Stimulated activated naive B cell treated with anti-CD40 and anti-IgM and Interleukin-4, amounts not matched to agents 10 μg/mL and 1 μg/mL and 100 μg/mL, for 72 hours (primary cell): ENCODE data around the gene CREBBP.

Experiments
- ATAC-seq, 2 donors: fragments of 150-1000 bp; cut with Tn5 transposase; replicated peaks; 2 replicates each; pipeline ENCODE4 v1.10.0; 2021; ENCODE audit warnings: moderate library complexity in 1 of 2
- DNase-seq: peaks from one replicate; pipeline ENCODE4 v3.0.0; 2021
- H3K27ac Mint-ChIP-seq: one replicate; pipeline ENCODE4 v1.8.0; 2022; ENCODE audit warnings: mild to moderate bottlenecking, mixed read lengths
- H3K27me3 Mint-ChIP-seq, 2 donors: one replicate each; pipeline ENCODE4 v1.8.0; 2022; ENCODE audit warnings: mixed read lengths in 2 of 2
- H3K36me3 Mint-ChIP-seq, 2 donors: one replicate each; pipeline ENCODE4 v1.8.0; 2022; ENCODE audit warnings: mixed read lengths in 2 of 2, mild to moderate bottlenecking in 1 of 2
- H3K4me1 Mint-ChIP-seq, 2 donors: one replicate each; pipeline ENCODE4 v1.8.0; 2022; ENCODE audit warnings: mixed read lengths in 2 of 2, mild to moderate bottlenecking in 1 of 2
- H3K4me3 Mint-ChIP-seq, 2 donors: one replicate each; pipeline ENCODE4 v1.8.0; 2022; ENCODE audit warnings: mild to moderate bottlenecking in 2 of 2, mixed read lengths in 2 of 2, moderate library complexity in 1 of 2
- H3K9me3 Mint-ChIP-seq, 2 donors: one replicate each; pipeline ENCODE4 v1.8.0; 2022; ENCODE audit warnings: mixed read lengths in 2 of 2, mild to moderate bottlenecking in 1 of 2

The CREBBP gene

DNA sequence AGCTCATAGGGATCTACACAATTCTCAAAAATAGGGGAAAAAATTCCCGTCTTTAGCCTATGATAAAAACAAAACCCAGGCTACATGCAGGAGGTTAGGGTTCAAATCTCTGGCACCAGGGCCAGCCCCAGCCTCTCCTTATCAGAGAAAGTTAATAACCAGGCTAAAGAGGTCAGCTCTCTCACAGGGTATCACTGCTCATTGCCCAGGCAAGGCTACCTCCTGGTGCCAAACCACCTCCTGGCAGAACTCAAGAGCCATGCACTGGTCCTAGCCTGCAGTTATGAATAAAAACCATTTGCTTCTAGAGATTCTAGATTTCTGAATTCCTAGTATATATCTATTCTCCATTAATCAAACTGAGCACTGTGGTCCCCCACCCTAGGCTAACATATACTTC lies 65.8 kb downstream of the CREBBP start:
- peaks cover 33% of the 10 kb centered on the region in 2 donors for H3K36me3 Mint-ChIP-seq
- no peak overlapping the region for H3K4me3 Mint-ChIP-seq
- H3K9me3 Mint-ChIP-seq: peaks cover 0 to 3% of the 10 kb centered on the region in 2 donors
- peak overlapping the region; percentile 51 for H3K27ac Mint-ChIP-seq
- DNase-seq (no peak), ATAC-seq (no peak)
- H3K27me3 Mint-ChIP-seq: no peaks in the 10 kb centered on the region
- H3K4me1 Mint-ChIP-seq: peaks cover 55 to 58% of the 10 kb centered on the region in 2 donors

DNA sequence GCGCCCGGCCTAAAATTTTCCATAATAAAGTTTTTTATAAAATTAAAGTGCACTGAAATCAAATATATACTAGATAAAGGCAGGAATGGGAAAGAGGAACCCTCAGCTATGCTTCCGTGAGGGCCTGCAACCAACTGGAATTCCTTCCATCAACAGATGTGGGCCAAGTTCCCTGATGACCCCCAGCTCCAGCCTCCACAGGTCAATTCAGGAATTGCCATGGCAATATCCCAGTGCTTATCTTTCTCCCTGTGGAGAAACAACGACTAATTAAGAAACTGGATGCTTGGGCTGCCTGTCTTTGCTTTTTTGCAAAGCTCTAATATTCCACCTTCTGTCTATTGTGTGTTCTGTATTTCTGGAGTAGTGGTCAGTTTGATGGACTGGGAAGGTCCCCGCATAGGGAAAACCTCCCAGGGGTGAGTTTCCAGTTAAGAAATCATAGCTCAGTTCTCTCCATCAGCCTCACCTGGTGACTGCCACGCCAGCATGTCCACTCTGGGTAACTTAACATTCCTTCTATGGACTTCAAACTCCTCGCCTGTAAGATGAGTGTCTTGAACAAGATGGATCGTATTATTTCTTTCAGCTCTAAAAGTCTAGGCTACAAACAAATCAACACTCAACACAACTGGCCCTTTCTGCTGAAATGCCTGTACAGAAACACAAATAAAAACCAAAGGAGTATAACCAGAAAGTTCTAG lies 67.9 kb downstream of the CREBBP start:
- Mint-ChIP-seq H3K27ac (peak overlapping the region; percentile 69), H3K9me3 (no peaks in the 10 kb centered on the region), H3K36me3 (peaks cover 33 to 41% of the 10 kb centered on the region in 2 donors), H3K4me1 (peaks cover 50 to 52% of the 10 kb centered on the region in 2 donors), H3K4me3 (no peak overlapping the region), H3K27me3 (no peaks in the 10 kb centered on the region)
- no peak for DNase-seq
- ATAC-seq: no peak

DNA sequence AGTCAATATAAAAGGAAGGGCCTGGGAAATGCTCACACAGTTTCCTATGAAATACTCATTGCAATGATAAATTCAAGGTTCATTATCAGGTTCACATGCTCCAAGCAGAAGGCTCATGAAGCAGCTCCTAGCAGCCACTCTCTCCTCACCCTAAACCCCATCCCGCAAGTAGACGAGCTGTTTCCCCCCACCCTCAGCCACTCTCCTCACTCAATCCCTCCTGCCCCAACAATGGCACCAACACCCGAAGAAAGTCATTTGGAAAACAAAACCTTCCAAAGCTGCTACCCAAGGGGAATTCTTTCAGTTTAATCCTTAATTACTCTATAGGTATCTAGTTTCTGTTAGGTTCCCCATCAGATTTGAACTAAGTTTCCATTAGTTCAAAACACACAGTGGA lies 69.7 kb downstream of the CREBBP start:
- Mint-ChIP-seq H3K4me1 (peaks cover 45 to 52% of the 10 kb centered on the region in 2 donors), H3K4me3 (no peak overlapping the region), H3K27me3 (no peaks in the 10 kb centered on the region), H3K36me3 (peaks cover 37 to 53% of the 10 kb centered on the region in 2 donors), H3K9me3 (no peaks in the 10 kb centered on the region), H3K27ac (peak overlapping the region; percentile 72)
- ATAC-seq (no peak), DNase-seq (no peak)

GRCh38 chr16:3810198-3810664 lies 70.3 kb downstream of the CREBBP start:
- ATAC-seq (no peak), DNase-seq (no peak)
- no peaks in the 10 kb centered on the region for H3K27me3 Mint-ChIP-seq
- peaks cover 51 to 56% of the 10 kb centered on the region in 2 donors for H3K4me1 Mint-ChIP-seq
- peaks cover 42 to 55% of the 10 kb centered on the region in 2 donors for H3K36me3 Mint-ChIP-seq
- no peak overlapping the region for H3K4me3 Mint-ChIP-seq
- H3K27ac Mint-ChIP-seq: peak overlapping the region; percentile 25
- no peaks in the 10 kb centered on the region for H3K9me3 Mint-ChIP-seq

GRCh38 chr16:3808308-3809063 lies 72.0 kb downstream of the CREBBP start:
- no peaks in the 10 kb centered on the region for H3K9me3 Mint-ChIP-seq
- ATAC-seq (no peak), DNase-seq (no peak)
- peaks cover 55 to 66% of the 10 kb centered on the region in 2 donors for H3K4me1 Mint-ChIP-seq
- H3K27ac Mint-ChIP-seq: peak overlapping the region; percentile 85
- H3K36me3 Mint-ChIP-seq: peaks cover 39 to 60% of the 10 kb centered on the region in 2 donors
- no peaks in the 10 kb centered on the region for H3K27me3 Mint-ChIP-seq
- H3K4me3 Mint-ChIP-seq: no peak overlapping the region

DNA sequence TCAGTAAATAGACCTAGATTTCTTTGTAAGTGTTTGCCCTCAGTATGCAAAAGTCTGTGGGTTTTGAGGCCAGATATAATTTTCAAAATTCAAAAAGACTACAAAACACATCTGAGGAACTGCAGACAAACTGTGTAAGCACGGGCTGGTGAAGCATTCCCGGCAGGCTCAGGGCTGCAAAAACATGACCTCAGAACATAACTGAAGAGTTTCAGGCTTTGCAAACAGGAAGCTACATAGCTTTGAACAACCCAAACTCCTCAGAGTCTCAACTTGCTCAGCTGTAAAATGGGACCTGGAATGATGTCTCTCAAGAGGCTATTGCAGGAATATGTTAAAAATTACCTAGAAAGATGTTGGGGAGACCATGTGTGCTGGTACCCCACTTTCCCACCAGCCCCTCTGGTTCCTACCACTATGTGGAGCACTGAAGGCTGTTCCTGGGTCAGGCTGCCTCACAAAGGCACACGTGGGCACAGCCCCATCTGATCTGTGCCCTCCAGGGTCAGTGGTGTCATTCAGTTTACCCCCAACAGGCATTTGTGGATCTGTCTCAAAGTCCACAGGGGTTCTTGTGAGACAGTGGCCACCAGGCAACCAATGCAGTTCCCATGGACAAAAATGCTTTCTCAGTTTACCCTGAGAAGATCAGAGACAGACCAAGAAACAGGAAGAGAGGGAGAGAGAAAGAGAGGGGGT lies 72.9 kb downstream of the CREBBP start:
- peaks cover 51 to 63% of the 10 kb centered on the region in 2 donors for H3K4me1 Mint-ChIP-seq
- no peaks in the 10 kb centered on the region for H3K9me3 Mint-ChIP-seq
- ATAC-seq (peak; percentile 57 to 69), DNase-seq (no peak)
- no peak overlapping the region for H3K4me3 Mint-ChIP-seq
- no peaks in the 10 kb centered on the region for H3K27me3 Mint-ChIP-seq
- peak overlapping the region; percentile 85 for H3K27ac Mint-ChIP-seq
- peaks cover 38 to 56% of the 10 kb centered on the region in 2 donors for H3K36me3 Mint-ChIP-seq

GRCh38 chr16:3804426-3805016 lies 76.0 kb downstream of the CREBBP start:
- no peak for DNase-seq
- peaks cover 60 to 89% of the 10 kb centered on the region in 2 donors for H3K4me1 Mint-ChIP-seq
- no peak for ATAC-seq
- H3K9me3 Mint-ChIP-seq: no peaks in the 10 kb centered on the region
- H3K27me3 Mint-ChIP-seq: no peaks in the 10 kb centered on the region
- peak overlapping the region; percentile 49 for H3K27ac Mint-ChIP-seq
- H3K36me3 Mint-ChIP-seq: peaks cover 40 to 69% of the 10 kb centered on the region in 2 donors
- no peak overlapping the region for H3K4me3 Mint-ChIP-seq

DNA sequence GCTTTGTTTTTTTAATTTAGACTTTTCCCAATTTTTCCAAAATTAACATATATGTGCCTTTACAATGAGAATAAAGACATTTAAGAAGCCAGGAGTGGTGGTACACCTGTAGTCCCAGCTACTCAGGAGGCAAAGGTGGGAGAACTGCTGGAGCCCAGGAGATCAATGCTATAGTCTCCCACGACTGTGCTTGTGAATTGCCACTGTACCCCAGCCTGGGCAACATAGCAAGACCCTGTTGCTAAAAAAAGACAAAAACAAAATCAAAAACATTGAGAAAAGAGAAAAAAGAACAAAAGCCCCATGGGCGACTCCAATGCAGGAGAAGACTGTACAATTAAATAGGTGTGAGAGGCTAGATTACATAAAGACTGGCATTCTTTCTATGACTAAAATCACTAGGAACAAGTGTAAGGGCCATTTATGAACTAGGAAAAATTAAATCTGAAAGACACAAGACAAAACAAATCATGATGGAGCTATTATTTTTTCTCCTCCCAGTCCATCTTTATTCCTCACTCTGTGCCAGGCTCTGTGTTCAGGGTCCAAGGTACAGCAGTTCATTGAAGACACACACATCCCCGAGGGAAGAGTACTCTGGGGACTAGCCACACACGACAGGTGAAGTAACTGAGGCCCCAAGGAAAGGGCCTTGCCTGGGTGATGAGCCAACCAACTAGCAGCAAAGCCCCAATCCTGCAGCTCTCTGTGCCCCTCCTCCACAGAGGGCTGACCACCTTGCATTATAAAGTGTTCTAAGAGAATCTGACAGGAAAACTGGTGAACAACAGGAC lies 79.8 kb downstream of the CREBBP start:
- H3K4me3 Mint-ChIP-seq: no peak overlapping the region
- H3K9me3 Mint-ChIP-seq: no peaks in the 10 kb centered on the region
- H3K27ac Mint-ChIP-seq: peak overlapping the region; percentile 56
- H3K4me1 Mint-ChIP-seq: peaks cover 45 to 86% of the 10 kb centered on the region in 2 donors
- DNase-seq (no peak), ATAC-seq (no peak)
- H3K27me3 Mint-ChIP-seq: no peaks in the 10 kb centered on the region
- H3K36me3 Mint-ChIP-seq: peaks cover 21 to 42% of the 10 kb centered on the region in 2 donors

GRCh38 chr16:3800019-3800418 lies 80.5 kb downstream of the CREBBP start:
- H3K36me3 Mint-ChIP-seq: peaks cover 15 to 38% of the 10 kb centered on the region in 2 donors
- peaks cover 38 to 84% of the 10 kb centered on the region in 2 donors for H3K4me1 Mint-ChIP-seq
- DNase-seq (no peak), ATAC-seq (no peak)
- no peaks in the 10 kb centered on the region for H3K9me3 Mint-ChIP-seq
- no peak overlapping the region for H3K4me3 Mint-ChIP-seq
- H3K27ac Mint-ChIP-seq: peak overlapping the region; percentile 16
- H3K27me3 Mint-ChIP-seq: no peaks in the 10 kb centered on the region

DNA sequence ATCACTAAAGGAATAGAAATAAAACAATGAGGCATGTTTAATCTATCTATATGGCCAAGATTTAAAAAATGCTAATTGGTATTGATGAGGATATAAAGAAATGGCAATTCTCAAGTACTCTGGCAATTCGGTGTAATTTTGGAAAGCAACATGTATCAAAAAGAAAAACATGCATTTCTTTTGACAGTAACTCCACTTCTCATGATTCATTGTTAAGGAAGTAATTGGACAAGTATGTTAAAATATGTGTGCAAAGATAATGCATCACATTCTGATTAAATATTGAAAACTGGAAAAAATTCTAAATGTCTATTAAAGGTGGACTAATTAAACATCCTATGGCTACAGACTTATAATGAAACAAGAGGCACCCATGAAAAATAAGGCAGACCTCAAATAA lies 81.2 kb downstream of the CREBBP start:
- peak overlapping the region in 1 of 2 donors; percentile 41 for H3K4me3 Mint-ChIP-seq
- H3K27ac Mint-ChIP-seq: peak overlapping the region; percentile 69
- peaks cover 35 to 84% of the 10 kb centered on the region in 2 donors for H3K4me1 Mint-ChIP-seq
- H3K9me3 Mint-ChIP-seq: no peaks in the 10 kb centered on the region
- no peak for ATAC-seq
- no peak for DNase-seq
- peaks cover 15 to 38% of the 10 kb centered on the region in 2 donors for H3K36me3 Mint-ChIP-seq
- no peaks in the 10 kb centered on the region for H3K27me3 Mint-ChIP-seq

- Mint-ChIP-seq H3K4me3 (peak overlapping the region; percentile 41 to 71), H3K27me3 (no peaks in the 10 kb centered on the region), H3K36me3 (peaks cover 15 to 34% of the 10 kb centered on the region in 2 donors), H3K9me3 (no peaks in the 10 kb centered on the region), H3K4me1 (peaks cover 31 to 80% of the 10 kb centered on the region in 2 donors), H3K27ac (peak overlapping the region; percentile 69)
- ATAC-seq (peak; percentile 86 to 88), DNase-seq (no peak)
These were observed 81.7 kb downstream of the CREBBP start for GRCh38 chr16:3798838-3799237.

- Mint-ChIP-seq H3K9me3 (no peaks in the 10 kb centered on the region), H3K27ac (peak overlapping the region; percentile 37), H3K4me1 (peaks cover 30 to 78% of the 10 kb centered on the region in 2 donors), H3K36me3 (peaks cover 15 to 32% of the 10 kb centered on the region in 2 donors), H3K27me3 (no peaks in the 10 kb centered on the region), H3K4me3 (peak overlapping the region; percentile 41 to 71)
- DNase-seq (no peak), ATAC-seq (peak; percentile 46 to 48)
These were observed 82.4 kb downstream of the CREBBP start for GRCh38 chr16:3797904-3798811.
